HG03558 (cell line): ENCODE data around the gene UBXN1.
"Not testable (repeated sequence)": the region's sequence is repeated elsewhere in the genome, so short reads cannot be mapped to it uniquely, and the experiment has no call there.

Experiments used
- ATAC-seq: cut with Tn5 transposase; IDR thresholded peaks from one replicate; pipeline ENCODE4 v1.9.1; 2021; ENCODE audit warnings: moderate number of reproducible peaks; ENCODE audit not compliant: unreplicated experiment; ENCODE audit errors: extremely low read depth

The UBXN1 gene

DNA sequence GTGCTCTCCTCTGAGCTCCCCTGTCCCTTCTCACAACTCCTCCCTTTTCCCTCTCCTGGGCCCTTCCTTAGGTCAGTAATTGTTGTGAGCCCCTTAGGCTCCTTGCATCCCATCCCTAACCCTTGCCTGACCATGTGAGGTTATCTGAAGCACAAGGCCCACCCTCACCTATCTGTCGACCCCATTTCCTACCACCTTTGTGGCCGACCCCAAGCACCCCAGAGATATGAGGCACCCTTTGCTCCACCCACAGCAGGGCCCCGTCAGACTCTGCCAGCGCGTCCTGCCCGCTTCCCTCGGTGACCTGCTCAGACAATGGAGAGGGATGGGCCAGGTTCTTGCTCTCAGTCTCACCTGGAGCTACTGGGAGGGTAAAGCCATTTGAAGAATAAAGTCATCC is 29.9 kb upstream of the UBXN1 start:
- no peak for ATAC-seq

DNA sequence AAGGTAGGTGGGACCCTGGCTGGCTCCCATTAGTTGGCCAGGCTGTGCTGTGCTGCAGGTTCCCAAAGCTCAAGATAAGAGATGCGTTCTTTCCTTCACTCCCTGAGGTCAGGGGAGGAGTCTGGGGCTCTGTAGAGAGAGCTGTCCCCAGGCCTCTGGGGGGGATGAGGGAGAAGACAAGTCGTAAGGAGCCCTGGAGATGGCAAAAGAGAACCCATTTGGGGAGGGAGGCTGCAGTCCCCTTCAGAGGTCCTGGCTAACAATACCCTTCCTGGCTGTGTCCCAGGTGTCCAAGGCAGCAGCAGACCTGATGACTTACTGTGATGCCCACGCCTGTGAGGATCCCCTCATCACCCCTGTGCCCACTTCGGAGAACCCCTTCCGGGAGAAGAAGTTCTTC is 29.5 kb upstream of the UBXN1 start:
- no peak for ATAC-seq

DNA sequence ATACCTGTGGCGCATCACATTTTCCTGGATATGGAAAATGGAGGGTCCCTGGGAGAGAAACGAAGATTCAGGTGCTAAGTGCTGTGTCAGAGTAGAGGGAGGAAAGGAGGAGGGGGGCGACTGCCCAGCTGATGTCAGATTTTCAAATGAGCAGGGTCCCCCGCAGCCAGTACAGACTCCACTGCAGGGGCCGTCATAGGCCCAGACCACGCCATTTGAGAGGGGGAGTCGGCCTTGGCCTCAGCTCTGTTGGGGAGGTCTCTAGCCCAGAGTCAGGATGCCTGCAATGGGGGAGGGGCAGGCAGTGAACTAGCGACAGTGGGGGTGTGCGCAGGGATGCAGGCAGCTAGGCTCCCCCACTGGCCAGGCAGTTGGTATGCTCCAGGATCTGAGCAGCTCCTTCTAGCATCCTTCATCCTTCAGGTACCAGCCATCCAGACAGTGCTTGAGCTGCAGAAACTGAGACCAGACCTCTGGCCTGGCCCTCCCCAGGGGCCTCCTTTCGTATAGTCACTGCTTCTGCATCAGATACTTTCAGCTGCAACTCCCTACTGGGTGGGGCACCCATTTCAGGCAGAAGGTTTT is 28.5 kb upstream of the UBXN1 start, which contains the start of the genes BSCL2 and GNG3:
BSCL2 (minus strand) TSS at position 148 of the 585 bp plus-strand sequence. CDS start 229 bp downstream, outside the sequence.
GNG3 (plus strand) TSS at position 400 of the 585 bp plus-strand sequence. CDS start 620 bp downstream, outside the sequence.
- ATAC-seq: no peak

DNA sequence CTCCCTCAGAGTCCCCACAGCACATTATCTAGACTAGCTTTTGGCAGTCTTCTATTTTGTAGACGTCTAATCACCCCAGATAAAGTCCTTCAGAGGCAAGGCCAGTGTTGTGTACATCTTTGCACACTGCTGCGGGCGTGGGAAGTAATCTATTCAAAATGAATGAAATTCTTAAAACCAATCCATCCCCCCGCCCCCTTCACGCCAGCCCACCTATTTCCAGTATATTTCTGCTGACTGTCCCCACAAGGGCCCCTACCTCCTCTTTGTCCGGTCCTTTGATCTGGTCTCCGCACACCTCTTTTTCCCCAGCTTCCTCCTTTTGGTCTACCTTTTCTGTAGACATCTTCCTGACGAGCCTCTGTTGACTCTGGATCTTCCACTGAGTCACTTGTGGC is 28.0 kb upstream of the UBXN1 start:
- ATAC-seq: no peak

DNA sequence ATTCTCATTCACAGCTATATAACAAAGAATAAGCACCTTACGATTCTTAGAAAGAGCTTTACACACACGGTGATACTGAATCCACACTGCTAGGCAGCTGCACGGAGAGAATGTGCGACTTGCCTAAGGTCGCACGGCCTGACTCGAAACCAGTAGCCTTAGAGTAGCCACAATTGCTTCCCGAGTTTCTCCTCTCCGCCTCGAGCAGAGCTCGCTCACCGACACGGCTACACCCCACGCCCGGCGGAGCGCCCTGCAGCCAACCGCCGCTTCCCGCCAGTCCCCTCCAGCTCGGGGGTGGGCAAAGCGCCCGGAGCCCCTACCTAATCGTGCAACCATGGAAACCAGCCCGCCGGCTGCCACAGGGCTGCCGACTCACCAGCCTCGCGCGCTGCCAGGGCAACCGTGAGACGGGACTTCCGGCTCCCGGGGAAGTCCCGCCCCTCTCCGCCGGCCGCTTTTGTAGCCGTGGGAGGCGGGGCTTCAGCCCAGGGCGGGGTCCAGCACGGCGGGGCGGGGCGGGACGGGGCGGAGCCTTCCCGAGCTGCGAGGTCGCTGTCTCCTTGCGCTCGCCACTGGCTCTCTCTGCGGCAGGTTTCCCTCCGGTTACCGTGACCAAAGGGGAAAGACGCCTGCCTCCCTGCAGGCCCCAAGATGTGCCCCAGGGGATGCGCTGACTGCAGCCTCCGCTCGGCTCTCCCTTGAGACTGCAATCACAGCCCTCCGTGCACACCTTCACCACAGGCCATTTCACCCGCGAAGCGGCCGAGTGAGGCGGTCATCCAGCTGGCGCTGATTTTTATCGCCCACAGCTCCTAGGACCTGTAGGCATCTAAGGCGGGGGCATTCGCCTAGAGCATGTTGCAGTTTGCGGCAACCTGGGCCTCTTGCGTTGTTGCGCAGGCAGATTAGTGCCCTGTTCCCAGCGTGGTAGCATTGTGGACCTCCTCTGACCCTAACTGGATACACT is 27.3 kb upstream of the UBXN1 start:
- ATAC-seq: no peak

DNA sequence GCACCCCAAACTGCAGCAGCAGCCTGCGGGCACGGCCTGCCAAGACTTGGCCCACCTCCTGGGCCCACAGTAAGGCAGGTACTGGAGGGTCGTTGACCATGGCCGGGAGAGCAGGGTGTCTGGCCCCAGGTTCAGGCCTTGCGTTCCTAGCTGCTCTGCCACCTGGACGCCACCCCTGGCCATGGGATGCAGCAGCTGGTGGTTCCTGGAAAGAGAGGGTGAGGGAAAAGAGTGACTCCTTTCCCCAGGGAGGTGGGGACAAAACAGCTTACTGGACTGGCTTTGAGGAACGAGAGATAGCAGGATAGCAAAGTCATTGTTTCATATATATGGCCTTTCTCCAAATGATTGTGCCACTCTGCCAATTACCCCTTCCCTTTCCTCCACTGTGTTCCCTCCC is 26.5 kb upstream of the UBXN1 start:
- ATAC-seq: no peak

DNA sequence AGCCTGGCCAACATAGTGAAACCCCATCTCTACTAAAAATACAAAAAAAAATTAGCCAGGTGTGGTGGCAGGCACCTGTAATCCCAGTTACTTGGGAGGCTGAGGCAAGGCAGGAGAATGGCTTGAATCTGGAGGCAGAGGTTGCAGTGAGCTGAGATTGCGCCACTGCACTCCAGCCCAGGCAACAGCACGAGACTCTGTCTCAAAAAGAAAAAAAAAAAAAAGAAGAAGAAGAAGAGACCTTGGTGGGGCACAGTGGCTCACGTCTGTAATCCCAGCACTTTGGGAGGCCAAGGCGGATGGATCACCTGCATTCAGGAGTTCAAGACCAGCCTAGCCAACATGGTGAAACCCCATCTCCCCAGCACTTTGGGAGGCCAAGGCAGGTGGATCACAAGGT is 25.0 kb upstream of the UBXN1 start:
- ATAC-seq: not testable (repeated sequence)

DNA sequence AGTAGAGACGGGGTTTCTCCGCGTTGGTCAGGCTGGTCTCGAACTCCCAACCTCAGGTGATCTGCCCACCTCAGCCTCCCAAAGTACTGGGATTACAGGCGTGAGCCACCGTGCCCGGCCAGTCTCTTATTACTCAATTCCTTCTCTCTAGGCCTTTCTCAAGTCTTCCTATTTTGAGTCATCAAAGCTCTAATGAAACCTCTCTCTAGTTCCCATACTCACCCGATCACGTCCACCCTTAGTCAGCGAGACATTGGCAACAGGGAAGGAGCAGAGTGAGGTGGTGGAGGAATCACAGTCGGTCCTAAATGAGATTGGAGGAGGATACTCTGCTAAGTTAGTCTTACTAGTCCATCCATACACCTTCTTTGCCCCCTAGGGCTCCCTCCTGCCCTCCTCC is 23.4 kb upstream of the UBXN1 start:
- ATAC-seq: no peak

DNA sequence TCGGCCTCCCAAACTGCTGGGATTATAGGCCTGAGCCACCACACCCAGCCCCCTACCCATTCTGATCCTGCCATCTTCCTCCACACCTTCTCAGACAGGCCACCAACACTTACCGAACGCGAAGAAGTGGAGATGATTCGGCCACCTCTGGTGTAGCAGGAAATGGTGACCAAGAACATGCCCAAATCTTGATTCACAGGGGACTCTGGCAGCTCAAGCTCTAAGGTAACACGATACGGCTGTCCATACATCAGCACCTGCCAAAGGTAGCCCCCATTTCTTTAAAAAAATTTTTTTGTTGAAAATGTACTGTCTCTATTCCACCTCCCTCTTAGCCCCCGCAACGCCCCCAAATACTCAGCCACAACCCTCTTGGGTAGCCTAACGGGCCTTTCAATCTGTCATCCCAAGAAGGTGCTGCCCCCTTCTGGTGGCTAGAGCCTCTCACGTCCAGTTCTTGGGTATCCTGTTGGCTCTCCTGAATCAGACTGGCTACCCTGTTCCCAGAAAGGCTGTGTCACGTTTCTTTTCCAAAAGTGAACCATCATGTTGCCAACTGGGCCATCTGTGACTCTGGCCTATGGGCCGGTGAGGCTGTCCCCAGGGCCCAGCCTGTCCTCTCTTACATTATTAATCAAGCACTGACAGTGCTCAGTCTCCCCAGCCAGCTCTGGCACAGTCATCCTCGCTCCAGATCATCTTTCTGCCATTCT is 15.7 kb upstream of the UBXN1 start:
- no peak for ATAC-seq

DNA sequence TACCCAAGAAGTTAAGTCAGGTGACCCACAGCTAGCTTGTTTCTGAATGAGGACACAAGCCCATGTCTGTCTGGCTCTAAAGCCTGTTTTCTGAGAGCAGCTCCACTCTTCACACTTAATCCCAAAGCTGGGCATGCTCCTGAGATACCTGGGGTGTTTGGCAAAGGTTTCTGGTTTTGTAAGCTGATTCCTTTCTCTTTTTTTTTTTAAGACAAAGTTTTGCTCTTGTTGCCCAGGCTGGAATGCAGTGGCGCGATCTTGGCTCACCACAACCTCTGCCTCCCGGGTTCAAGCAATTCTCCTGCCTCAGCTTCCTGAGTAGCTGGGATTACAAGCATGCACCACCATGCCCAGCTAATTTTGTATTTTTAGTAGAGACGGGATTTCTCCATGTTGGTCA is 14.8 kb upstream of the UBXN1 start:
- not testable (repeated sequence) for ATAC-seq

DNA sequence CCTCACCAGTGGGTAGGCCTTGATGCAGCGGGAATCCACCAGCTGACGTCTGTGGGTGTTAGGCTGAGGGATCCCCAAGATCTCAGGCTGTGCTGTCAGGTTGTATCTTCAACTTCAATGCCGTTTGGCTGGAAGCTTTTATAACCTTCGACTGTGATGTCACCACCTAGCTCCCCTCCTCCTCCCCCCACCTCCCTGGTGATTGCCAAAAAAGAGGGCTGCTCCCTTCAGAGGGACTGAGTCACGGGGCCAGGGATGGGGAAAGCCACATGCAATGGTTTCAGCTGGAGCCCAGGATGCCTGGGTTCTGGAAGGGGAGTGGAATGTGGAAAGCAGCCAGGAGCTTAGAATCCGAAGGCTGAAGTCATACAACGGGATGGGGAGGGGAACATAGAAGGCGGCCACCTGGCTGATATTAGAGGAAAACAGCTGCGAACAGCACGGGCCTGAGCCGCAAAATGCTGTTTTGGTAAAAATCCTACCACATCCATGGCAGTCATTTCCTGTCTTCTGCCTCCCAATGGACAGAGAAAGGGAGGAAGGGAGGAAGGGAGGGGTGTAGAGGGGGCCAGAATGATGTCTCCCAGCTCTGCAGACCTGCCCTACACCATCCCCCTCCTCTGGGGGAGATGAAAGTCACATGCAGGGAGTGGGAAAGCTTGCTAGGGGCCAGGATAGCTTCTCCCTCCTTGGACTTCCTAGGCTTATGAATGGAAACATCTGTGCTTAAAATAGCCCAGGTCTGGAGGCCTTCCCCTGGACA is 10.7 kb upstream of the UBXN1 start, which contains the start of gene LRRN4CL:
LRRN4CL (minus strand) TSS at position 110 of the 763 bp plus-strand sequence. CDS start 1,022 bp downstream, outside the sequence.
- ATAC-seq: no peak

DNA sequence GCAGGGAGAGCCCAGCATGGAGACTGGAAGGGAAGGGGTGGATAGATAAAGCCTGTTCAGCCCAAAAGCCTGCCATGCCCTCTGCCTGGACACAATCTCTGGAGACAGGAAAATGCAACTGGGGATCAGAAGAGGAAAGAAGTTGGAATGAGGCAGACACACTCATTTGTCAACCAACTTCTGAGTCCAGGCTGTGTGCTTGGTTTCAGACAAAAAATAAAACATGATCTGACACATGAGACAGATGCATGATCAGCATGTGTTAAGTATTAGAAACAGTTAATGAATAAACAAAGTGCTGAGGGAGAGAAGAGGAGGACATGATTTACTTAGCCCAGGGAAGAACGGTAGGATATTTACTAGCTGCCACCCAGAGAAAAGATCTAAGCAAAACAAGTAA is 9.6 kb upstream of the UBXN1 start:
- ATAC-seq: no peak

DNA sequence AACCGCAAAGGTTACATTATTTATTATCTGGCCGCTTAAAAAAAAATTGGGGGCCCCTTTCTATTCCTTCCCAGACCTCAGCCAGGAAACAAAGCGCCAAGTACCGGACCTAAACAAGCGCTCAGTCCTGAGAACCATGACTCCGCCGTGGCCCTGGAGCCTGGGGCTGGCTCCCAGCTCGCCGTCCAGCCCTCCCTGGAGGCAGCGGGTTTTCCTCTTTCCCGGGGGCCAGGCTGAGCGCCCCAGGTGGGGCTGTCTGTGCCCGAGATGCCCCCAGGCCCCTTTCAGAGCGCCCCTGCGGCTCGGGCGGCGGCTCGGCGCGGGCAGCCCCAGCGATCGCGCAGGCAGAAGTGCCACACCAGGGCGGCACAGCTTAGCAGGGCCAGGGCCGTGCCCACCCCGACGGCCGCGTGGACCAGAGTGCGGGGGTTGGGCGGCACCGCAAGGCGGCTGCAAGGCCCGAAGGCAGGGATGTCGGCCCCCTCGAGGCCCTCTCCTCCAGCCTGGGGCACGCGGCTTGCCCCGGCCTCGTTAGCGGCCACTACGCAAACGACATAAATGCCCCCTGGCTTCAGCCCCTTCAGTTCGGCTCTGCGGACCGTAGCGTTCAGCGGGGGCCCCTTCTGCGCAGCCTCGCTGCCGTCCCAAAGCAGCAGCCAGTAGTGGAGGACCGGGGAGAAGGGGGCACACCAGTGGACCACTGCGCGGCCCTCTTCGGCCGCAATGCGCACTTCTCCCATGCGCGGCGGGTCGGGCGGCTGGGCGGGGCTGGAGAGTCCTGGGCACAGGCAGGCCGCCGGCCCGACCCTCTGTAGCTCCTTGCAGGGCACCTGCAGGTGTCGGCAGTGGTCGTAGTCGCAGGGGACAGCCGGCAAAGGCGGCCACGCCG is 8.9 kb upstream of the UBXN1 start:
- no peak for ATAC-seq

DNA sequence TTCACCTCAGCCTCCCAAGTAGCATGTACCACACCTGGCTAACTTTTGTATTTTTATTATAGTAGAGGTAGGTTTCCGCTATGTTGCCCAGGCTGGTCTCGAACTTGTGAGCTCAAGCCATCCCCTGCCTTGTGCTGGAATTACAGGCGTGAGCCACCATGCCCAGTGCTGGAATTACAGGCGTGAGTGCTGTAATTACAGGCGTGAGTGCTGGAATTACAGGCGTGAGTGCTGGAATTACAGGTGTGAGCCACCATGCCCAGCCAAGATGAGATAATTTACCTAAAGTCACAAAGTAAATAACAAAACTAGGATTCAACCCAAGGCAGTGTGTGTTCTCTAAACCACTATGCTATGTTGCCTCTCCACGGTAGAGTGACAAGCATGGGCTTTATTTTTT is 3.6 kb upstream of the UBXN1 start:
- ATAC-seq: no peak

DNA sequence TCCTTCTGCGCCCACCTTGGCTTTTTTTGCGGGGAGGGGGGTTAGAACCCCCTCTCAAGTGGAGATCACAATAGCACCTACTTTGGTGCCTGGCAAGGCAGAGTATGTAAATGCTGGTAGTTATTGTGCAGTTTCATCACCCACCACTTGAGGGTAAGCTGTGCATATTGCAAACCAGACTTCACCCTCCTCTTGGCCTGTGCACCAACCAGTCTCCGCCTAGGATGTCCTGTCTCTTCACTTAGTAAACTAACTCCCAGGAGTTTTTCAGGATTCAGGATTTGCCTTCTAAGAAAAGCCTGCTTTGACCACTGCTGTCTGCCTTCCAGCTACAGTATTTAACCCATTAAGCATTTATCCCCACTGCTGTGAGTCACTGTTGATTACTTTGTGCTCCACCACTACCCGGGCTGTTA is 2.0 kb upstream of the UBXN1 start:
- no peak for ATAC-seq

DNA sequence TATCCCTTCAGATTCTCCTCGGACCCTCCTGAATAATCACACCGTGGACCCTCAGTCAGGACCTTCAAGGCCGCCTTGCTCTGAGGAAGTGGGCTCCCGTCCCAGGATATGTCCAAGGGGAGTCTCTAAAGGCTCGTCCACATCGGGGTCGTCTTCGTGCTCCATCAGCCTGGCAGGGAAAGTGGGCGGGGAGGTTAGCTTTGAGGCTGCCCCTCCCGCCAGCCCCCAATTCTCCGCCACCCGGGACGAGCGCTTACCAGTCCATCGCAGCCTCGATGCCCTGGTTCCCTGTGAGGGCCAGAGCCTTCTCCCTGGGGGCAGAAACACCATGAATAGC is 472 bp downstream of the UBXN1 start:
- ATAC-seq: no peak

DNA sequence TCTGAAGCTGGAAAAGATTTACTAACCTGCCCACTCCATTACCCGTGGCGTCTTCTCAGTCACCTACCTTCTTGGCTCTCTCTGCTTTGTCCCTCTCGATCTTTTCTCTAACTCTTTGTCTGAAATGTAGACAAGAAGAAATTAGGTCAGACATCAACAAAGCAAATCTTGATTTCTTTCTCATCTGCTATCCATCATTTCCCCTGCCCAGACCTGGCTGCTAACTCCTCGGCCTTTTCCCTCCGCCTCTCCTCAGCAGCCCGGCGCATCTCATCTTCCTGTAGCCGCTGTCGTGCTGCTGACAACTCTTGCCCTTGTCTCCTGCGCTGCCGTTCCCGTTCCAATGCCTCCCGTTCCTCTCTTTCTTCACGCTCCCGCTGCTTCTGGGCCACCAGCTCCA is 1.2 kb downstream of the UBXN1 start:
- ATAC-seq: no peak

DNA sequence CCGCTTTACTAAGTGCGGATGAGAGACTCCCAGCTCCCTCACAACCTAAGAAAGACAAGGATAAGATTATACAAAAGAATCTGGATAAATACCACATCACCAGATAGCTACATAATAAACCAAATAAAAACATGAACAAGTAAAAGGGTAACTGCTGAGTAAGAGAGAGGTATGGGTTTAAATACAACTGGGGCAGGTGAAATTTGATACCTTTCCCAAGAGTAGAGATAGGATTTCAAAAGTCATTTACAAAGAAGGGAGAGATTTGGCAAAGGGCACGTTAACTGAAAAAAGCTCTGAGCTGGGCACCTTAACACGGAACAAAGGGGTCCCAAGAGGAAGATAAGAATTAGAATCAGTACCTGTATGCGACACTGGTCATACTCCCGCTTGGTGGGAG is 1.7 kb downstream of the UBXN1 start:
- ATAC-seq: no peak

DNA sequence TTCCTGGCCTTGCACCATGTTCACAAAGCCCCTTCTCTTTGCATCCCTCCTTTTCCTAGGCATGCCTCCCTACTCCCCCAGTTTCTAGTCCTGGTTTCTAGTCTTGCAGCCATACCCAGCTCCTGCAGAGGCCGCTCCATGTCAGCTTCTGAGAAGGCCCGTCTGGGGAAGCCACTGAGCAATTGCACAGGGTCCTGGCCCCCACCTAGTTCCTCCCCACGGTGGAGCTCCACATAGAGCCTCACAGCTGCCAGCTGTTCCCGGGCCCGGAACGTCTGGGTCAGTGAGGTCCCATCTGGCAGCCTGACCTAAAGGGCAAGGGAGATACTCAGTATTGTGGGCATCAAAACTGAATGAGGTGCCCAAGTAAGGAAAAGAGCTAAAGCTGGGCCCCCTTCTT is 2.2 kb downstream of the UBXN1 start:
- no peak for ATAC-seq
